CD14-positive monocyte (primary cell): Measurements from ENCODE around the gene BRD9. TPM values are rescaled to one million over a fixed set of nuclear protein-coding genes. Genes with fewer than 3 reads are reported as not detected.

Experiments
- DNase-seq, 3 donors: peaks; one replicate each; pipeline ENCODE4 v3.0.0-alpha.2; 2011 to 2022
- H2AFZ ChIP-seq: 2 replicates; pipeline ENCODE4 v1.6.0; 2012; ENCODE audit warnings: mild to moderate bottlenecking, low read depth, low read length, inconsistent platforms; ENCODE audit not compliant: insufficient read depth, poor library complexity, severe bottlenecking
- H3K27ac ChIP-seq, 2 donors: 1 replicate in 1 of 2; 2 replicates in 1 of 2; pipeline ENCODE4 v1.5.1; 2012 to 2013; ENCODE audit warnings: low read length in 2 of 2, control low read depth in 1 of 2, inconsistent platforms in 1 of 2, low read depth in 1 of 2, mild to moderate bottlenecking in 1 of 2
- H3K27me3 ChIP-seq, 2 donors: one replicate each; pipeline versions ENCODE4 v1.6.0 to v1.6.1; 2011 to 2013; ENCODE audit warnings: low read length in 2 of 2; ENCODE audit not compliant: control insufficient read depth in 2 of 2, insufficient read depth in 2 of 2
- H3K36me3 ChIP-seq, 2 donors: replicated peaks in 1 of 2; 1 replicate in 1 of 2; 2 replicates in 1 of 2; pipeline versions ENCODE4 v1.5.1 to v1.6.1; 2012 to 2013; ENCODE audit warnings: low read length in 2 of 2, control low read depth in 1 of 2, inconsistent platforms in 1 of 2, mild to moderate bottlenecking in 1 of 2; ENCODE audit not compliant: insufficient read depth in 2 of 2, control insufficient read depth in 1 of 2
- H3K4me1 ChIP-seq, 2 donors: 1 replicate in 1 of 2; 2 replicates in 1 of 2; pipeline versions ENCODE4 v1.5.1 to v1.6.1; 2012 to 2013; ENCODE audit warnings: low read length in 2 of 2, control low read depth in 1 of 2, inconsistent platforms in 1 of 2, mild to moderate bottlenecking in 1 of 2, moderate library complexity in 1 of 2; ENCODE audit not compliant: insufficient read depth in 2 of 2, control insufficient read depth in 1 of 2
- H3K4me2 ChIP-seq: replicated peaks from 2 replicates; pipeline ENCODE3; 2012; ENCODE audit warnings: low read length, moderate library complexity, mild to moderate bottlenecking; ENCODE audit not compliant: poor library complexity, severe bottlenecking; ENCODE audit errors: extremely low read depth
- H3K4me3 ChIP-seq, 3 experiments: fragments of 200-600 bp in 1 of 3; sonication (generic) in 1 of 3; replicated peaks in 1 of 3; 1 replicate in 2 of 3; 2 replicates in 1 of 3; pipeline ENCODE4 v1.5.1; 2011 to 2013; ENCODE audit warnings: low read length in 3 of 3, mild to moderate bottlenecking in 3 of 3, control low read depth in 2 of 3, low read depth in 2 of 3, inconsistent platforms in 1 of 3, moderate library complexity in 1 of 3
- H3K79me2 ChIP-seq: 2 replicates; pipeline ENCODE4 v1.6.0; 2012; ENCODE audit warnings: mild to moderate bottlenecking, control low read depth, inconsistent platforms, low read length, moderate library complexity; ENCODE audit not compliant: insufficient read depth
- H3K9ac ChIP-seq: 2 replicates; pipeline ENCODE4 v1.6.0; 2017; ENCODE audit warnings: low read length, mild to moderate bottlenecking; ENCODE audit not compliant: insufficient read depth, poor library complexity, severe bottlenecking
- H3K9me3 ChIP-seq, 2 donors: replicated peaks in 1 of 2; 1 replicate in 1 of 2; 2 replicates in 1 of 2; pipeline versions ENCODE4 v1.5.1 to v1.6.1; 2012 to 2013; ENCODE audit warnings: low read length in 2 of 2, control low read depth in 1 of 2; ENCODE audit not compliant: control insufficient read depth in 1 of 2, insufficient read depth in 1 of 2
- H4K20me1 ChIP-seq: 2 replicates; pipeline ENCODE4 v1.6.0; 2012; ENCODE audit warnings: mild to moderate bottlenecking, low read length, control low read depth, moderate library complexity; ENCODE audit not compliant: insufficient read depth
- H3K27ac Mint-ChIP-seq, 7 donors: one replicate each; pipeline ENCODE4 v1.8.0; 2020; ENCODE audit warnings: mild to moderate bottlenecking in 7 of 7, mixed read lengths in 7 of 7, moderate library complexity in 6 of 7, inconsistent platforms in 2 of 7
- H3K27me3 Mint-ChIP-seq, 3 donors: one replicate each; pipeline ENCODE4 v1.8.0; 2021 to 2022; ENCODE audit warnings: low read depth in 3 of 3, mild to moderate bottlenecking in 3 of 3, mixed read lengths in 3 of 3, moderate library complexity in 3 of 3, inconsistent platforms in 1 of 3
- H3K36me3 Mint-ChIP-seq, 2 donors: one replicate each; pipeline ENCODE4 v1.8.0; 2020; ENCODE audit warnings: mixed read lengths in 2 of 2, inconsistent platforms in 1 of 2, mild to moderate bottlenecking in 1 of 2
- H3K4me1 Mint-ChIP-seq: one replicate; pipeline ENCODE4 v1.8.0; 2020; ENCODE audit warnings: mild to moderate bottlenecking, mixed read lengths
- H3K4me3 Mint-ChIP-seq, 2 donors: one replicate each; pipeline ENCODE4 v1.8.0; 2020; ENCODE audit warnings: mild to moderate bottlenecking in 2 of 2, mixed read lengths in 2 of 2, moderate library complexity in 1 of 2
- H3K9me3 Mint-ChIP-seq, 7 donors: one replicate each; pipeline ENCODE4 v1.8.0; 2020 to 2022; ENCODE audit warnings: mixed read lengths in 7 of 7, mild to moderate bottlenecking in 6 of 7, moderate library complexity in 6 of 7, inconsistent platforms in 2 of 7
- CTCF ChIP-seq: fragments of 200-600 bp; IDR thresholded peaks from one replicate; pipeline ENCODE4 v1.8.0; 2022; ENCODE audit warnings: antibody characterized with exemption, mild to moderate bottlenecking
- WGBS: methylation state at CpG from one replicate; pipeline ENCODE4 v1.1.5; 2013; ENCODE audit warnings: missing lambda C conversion rate; ENCODE audit not compliant: insufficient coverage; 5-methylcytosine and 5-hydroxymethylcytosine counted together
- intact Hi-C, 2 donors: fragments of 100-400 bp; cut with micrococcal nuclease; formaldehyde crosslinking; loops; one replicate each; pipeline versions ENCODE4 v1.15.0 to v1.15.1; 2023
- polyA plus RNA-seq, 3 donors: library from polyadenylated mRNA; depleted of rRNA in 1 of 3; unstranded in 2 of 3; stranded (reverse) in 1 of 3; fragments of 300-500 nt in 2 of 3; fragments of >200 nt in 1 of 3; fragmentation: Illumina TruSeq in 2 of 3; gene quantifications; 1 replicate in 2 of 3; 2 replicates in 1 of 3; pipeline ENCODE4 v1.2.3, GENCODE V29; 2012 to 2021

BRD9 gene
- polyA plus RNA-seq, 3 donors = 5.3 to 22.7 (median 9.3) TPM

GRCh38 chr5:850511-851006 lies 42.0 kb downstream of the BRD9 start, which contains the start of gene ZDHHC11:
TSS of gene ZDHHC11 (minus strand) at chr5:850986. CDS start at chr5:850602, 384 bp downstream.
- no peaks in the 10 kb centered on the region for H3K36me3 ChIP-seq
- no peak for TF ChIP-seq CTCF
- Mint-ChIP-seq H3K36me3 (no peaks in the 10 kb centered on the region), H3K4me3 (no peak within 1 kb of the TSS), H3K4me1 (no peaks in the 10 kb centered on the region), H3K27me3 (peaks cover 4 to 7% (median 4%) of the 10 kb centered on the region in 3 donors), H3K27ac (peak within 1 kb of the TSS in 1 of 7 donors; percentile 42), H3K9me3 (no peaks in the 10 kb centered on the region)
- no peak for DNase-seq
- intact Hi-C loops = no loop called here
- H3K4me2 ChIP-seq = no peak within 1 kb of the TSS
- no peaks in the 10 kb centered on the region for H4K20me1 ChIP-seq
- H2AFZ ChIP-seq = no peak within 1 kb of the TSS
- H3K27ac ChIP-seq = no peak within 1 kb of the TSS
- no peaks in the 10 kb centered on the region for H3K27me3 ChIP-seq
- no peaks in the 10 kb centered on the region for H3K9me3 ChIP-seq
- 87% methylated on average over 27 of the region's 27 CpGs for WGBS
- no peak within 1 kb of the TSS for H3K9ac ChIP-seq
- H3K79me2 ChIP-seq = no peaks in the 10 kb centered on the region
- no peak within 1 kb of the TSS for H3K4me3 ChIP-seq
- no peaks in the 10 kb centered on the region for H3K4me1 ChIP-seq

GRCh38 chr5:849651-850301 lies 42.8 kb downstream of the BRD9 start:
- 94% methylated on average over 17 of the region's 20 CpGs for WGBS
- no peak overlapping the region for H3K27ac Mint-ChIP-seq
- Histone ChIP-seq H2AFZ (no peak overlapping the region), H3K27ac (no peak overlapping the region), H3K4me1 (no peaks in the 10 kb centered on the region), H3K79me2 (no peaks in the 10 kb centered on the region), H3K27me3 (no peaks in the 10 kb centered on the region), H3K9ac (no peak overlapping the region), H3K36me3 (no peaks in the 10 kb centered on the region), H3K4me2 (no peak overlapping the region), H3K9me3 (no peaks in the 10 kb centered on the region), H3K4me3 (no peak overlapping the region), H4K20me1 (no peaks in the 10 kb centered on the region)
- TF ChIP-seq CTCF = no peak
- no peaks in the 10 kb centered on the region for H3K4me1 Mint-ChIP-seq
- DNase-seq = no peak
- H3K9me3 Mint-ChIP-seq = no peaks in the 10 kb centered on the region
- H3K36me3 Mint-ChIP-seq = no peaks in the 10 kb centered on the region
- no peak overlapping the region for H3K4me3 Mint-ChIP-seq
- H3K27me3 Mint-ChIP-seq = peaks cover 4 to 7% (median 7%) of the 10 kb centered on the region in 3 donors
- intact Hi-C loops = no loop called here
